Caco-2 (cell line): ENCODE data around the gene FLOT1. TPM values are rescaled to one million over a fixed set of nuclear protein-coding genes. Genes with fewer than 3 reads are reported as not detected.

Experiments
- BruUV-seq: library from RNA; stranded (reverse); fragments of 400-500 nt; replicated peaks from 2 replicates; lab custom pipeline; 2021; lab: Mats Ljungman, UMichigan
- CTCF ChIA-PET: fragments of 300-600 bp; sonication (Branson Sonifier 250); formaldehyde crosslinking; loops from one replicate; lab custom pipeline; 2022; ENCODE audit warnings: antibody characterized with exemption; lab: Charles Lee
- POLR2A ChIA-PET: fragments of 300-600 bp; sonication (Branson Sonifier 250); formaldehyde crosslinking; loops from one replicate; lab custom pipeline; 2022; ENCODE audit warnings: antibody characterized with exemption; lab: Charles Lee
- DNase-seq, 2 experiments: peaks; one replicate each; pipeline versions ENCODE4 v3.0.0 to v3.0.0-alpha.2; 2020 to 2022
- H3K27me3 ChIP-seq: replicated peaks from 2 replicates; pipeline ENCODE4 v1.6.0; 2011; ENCODE audit warnings: low read length; ENCODE audit not compliant: control insufficient read depth, insufficient read depth
- H3K36me3 ChIP-seq: 2 replicates; pipeline ENCODE4 v1.5.1; 2011; ENCODE audit warnings: low read length; ENCODE audit not compliant: control insufficient read depth, insufficient read depth
- H3K4me1 ChIP-seq: fragments of 250-450 bp; sonication (Bioruptor Pico); 2 replicates; pipeline ENCODE4 v1.5.1; 2020; ENCODE audit warnings: mild to moderate bottlenecking
- H3K4me3 ChIP-seq: 2 replicates; pipeline ENCODE4 v1.5.1; 2011; ENCODE audit warnings: low read depth, mild to moderate bottlenecking, control low read depth, low read length
- H3K9me3 ChIP-seq: fragments of 250-450 bp; sonication (Bioruptor Pico); 2 replicates; pipeline ENCODE4 v1.5.1; 2020; ENCODE audit warnings: mild to moderate bottlenecking, moderate library complexity
- H3K27ac Mint-ChIP-seq: one replicate; pipeline ENCODE4 v1.8.0; 2022; ENCODE audit warnings: mixed read lengths; ENCODE audit not compliant: unreplicated experiment
- H3K27me3 Mint-ChIP-seq: one replicate; pipeline ENCODE4 v1.8.0; 2022; ENCODE audit warnings: mixed read lengths; ENCODE audit not compliant: insufficient read depth, unreplicated experiment
- H3K36me3 Mint-ChIP-seq: one replicate; pipeline ENCODE4 v1.8.0; 2022; ENCODE audit warnings: mild to moderate bottlenecking, mixed read lengths; ENCODE audit not compliant: insufficient read depth, unreplicated experiment
- H3K4me1 Mint-ChIP-seq: one replicate; pipeline ENCODE4 v1.8.0; 2022; ENCODE audit warnings: low read depth, mixed read lengths; ENCODE audit not compliant: unreplicated experiment
- H3K4me3 Mint-ChIP-seq: one replicate; pipeline ENCODE4 v1.8.0; 2022; ENCODE audit warnings: mild to moderate bottlenecking, moderate library complexity, mixed read lengths; ENCODE audit not compliant: unreplicated experiment
- H3K9me3 Mint-ChIP-seq: one replicate; pipeline ENCODE4 v1.8.0; 2022; ENCODE audit warnings: mixed read lengths; ENCODE audit not compliant: unreplicated experiment
- intact Hi-C: fragments of 100-400 bp; cut with micrococcal nuclease; formaldehyde crosslinking; loops from one replicate; pipeline ENCODE4 v1.10.0; 2022; ENCODE audit not compliant: unreplicated experiment
- total RNA-seq: library from RNA; stranded (reverse); gene quantifications from 2 replicates; pipeline ENCODE4 v1.2.3, GENCODE V29; 2022
- TF ChIP-seq, protein P1 (sequence below), 2 experiments: fragments of 200-600 bp in 1 of 2; IDR thresholded peaks; 1 replicate in 1 of 2; 2 replicates in 1 of 2; pipeline versions ENCODE4 v1.5.1 to v1.8.0; 2011 to 2022; ENCODE audit warnings: antibody characterized with exemption in 1 of 2, control low read depth in 1 of 2, inconsistent platforms in 1 of 2, low read depth in 1 of 2, low read length in 1 of 2, mild to moderate bottlenecking in 1 of 2, moderate library complexity in 1 of 2; ENCODE audit not compliant: insufficient read depth in 1 of 2, severe bottlenecking in 1 of 2, unreplicated experiment in 1 of 2

Gene FLOT1
- total RNA-seq, 1 experiment from 2014 or later, result 113 TPM

DNA sequence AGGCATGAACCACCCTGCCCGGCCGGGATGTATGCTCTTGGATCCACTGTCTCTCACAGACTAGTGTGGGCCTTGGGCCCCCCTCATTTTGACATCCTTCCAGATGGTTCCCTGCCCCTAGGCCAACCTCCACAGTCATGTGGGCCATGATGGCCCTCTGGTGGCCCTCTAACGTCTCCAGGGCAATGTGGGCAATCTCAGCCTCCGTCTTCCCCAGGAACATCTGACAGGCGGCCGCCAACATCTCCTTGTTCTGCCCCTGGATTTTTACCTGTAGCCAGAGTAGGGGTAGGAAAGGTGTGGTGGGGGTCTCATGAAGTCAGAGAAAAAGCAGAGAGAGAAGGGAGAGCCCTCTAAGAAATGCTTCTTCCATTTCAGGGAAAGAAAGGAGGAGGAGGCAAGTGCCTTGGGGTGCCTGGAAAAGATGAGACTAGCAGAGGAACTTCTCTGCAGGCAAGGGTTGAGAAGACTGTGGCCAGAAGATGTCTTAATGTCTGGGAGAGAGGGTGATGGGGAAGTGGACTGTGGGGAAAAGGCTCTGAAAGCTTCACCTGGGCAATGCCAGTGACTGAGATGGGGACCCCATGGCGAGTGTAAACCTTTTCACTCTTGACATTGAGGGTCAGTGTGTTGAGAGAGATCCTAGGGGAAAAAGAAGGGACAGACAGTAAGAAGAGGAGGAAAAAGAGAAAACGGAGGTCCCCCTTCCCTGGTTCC, 1.3 kb downstream of the FLOT1 start:
- intact Hi-C loops, result loop anchor here (5.0 to 10.0 kb wide), 2 partner anchors 51 to 344 kb away; no protein-coding TSS in a partner anchor
- Histone ChIP-seq H3K4me1 (peaks cover 19% of the 10 kb centered on the region), H3K4me3 (peak overlapping the region; percentile 48), H3K27me3 (no peaks in the 10 kb centered on the region), H3K36me3 (peaks cover 6% of the 10 kb centered on the region), H3K9me3 (no peaks in the 10 kb centered on the region)
- peak overlapping the region; percentile 82 for H3K27ac Mint-ChIP-seq
- H3K27me3 Mint-ChIP-seq, result no peaks in the 10 kb centered on the region
- BruUV-seq, result no TSS peak
- peaks cover 73% of the 10 kb centered on the region for H3K36me3 Mint-ChIP-seq
- H3K4me1 Mint-ChIP-seq, result peaks cover 28% of the 10 kb centered on the region
- ChIA-PET POLR2A (no interaction called here), CTCF (interaction anchor here (0.9 to 1.4 kb wide), 2 partner anchors 11 to 89 kb away, joined by 3 read pairs; no protein-coding TSS in a partner anchor)
- no peaks in the 10 kb centered on the region for H3K9me3 Mint-ChIP-seq
- peak overlapping the region; percentile 90 for H3K4me3 Mint-ChIP-seq
- TF ChIP-seq, protein P1, sequence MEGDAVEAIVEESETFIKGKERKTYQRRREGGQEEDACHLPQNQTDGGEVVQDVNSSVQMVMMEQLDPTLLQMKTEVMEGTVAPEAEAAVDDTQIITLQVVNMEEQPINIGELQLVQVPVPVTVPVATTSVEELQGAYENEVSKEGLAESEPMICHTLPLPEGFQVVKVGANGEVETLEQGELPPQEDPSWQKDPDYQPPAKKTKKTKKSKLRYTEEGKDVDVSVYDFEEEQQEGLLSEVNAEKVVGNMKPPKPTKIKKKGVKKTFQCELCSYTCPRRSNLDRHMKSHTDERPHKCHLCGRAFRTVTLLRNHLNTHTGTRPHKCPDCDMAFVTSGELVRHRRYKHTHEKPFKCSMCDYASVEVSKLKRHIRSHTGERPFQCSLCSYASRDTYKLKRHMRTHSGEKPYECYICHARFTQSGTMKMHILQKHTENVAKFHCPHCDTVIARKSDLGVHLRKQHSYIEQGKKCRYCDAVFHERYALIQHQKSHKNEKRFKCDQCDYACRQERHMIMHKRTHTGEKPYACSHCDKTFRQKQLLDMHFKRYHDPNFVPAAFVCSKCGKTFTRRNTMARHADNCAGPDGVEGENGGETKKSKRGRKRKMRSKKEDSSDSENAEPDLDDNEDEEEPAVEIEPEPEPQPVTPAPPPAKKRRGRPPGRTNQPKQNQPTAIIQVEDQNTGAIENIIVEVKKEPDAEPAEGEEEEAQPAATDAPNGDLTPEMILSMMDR (IDR thresholded peaks at IDR 0.05; ENCODE audit: insufficient read depth in 1 of 2, low read depth in 1 of 2, low read length in 1 of 2, severe bottlenecking in 1 of 2, unreplicated experiment in 1 of 2), result no peak
- DNase-seq, result no peak

DNA sequence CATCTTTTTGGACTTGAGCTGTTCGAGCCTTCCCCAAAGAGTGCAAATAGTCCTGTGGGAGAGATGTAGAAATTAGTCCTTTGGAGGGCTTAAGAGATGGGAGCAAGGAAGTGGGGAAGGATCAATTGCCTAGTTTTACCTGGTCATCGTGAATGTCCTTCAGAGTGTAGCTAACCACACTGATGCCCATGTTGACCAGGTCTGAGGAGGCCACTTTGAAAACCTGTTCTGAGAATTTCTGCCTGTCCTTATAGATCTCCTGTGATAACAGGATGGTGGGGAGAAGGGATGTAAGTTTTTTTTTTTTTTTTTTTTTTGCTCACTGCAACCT, 2.0 kb downstream of the FLOT1 start:
- TF ChIP-seq, protein P1 (IDR thresholded peaks at IDR 0.05; ENCODE audit: insufficient read depth in 1 of 2, low read depth in 1 of 2, low read length in 1 of 2, severe bottlenecking in 1 of 2, unreplicated experiment in 1 of 2), result no peak
- Mint-ChIP-seq H3K27me3 (no peaks in the 10 kb centered on the region), H3K36me3 (peaks cover 78% of the 10 kb centered on the region), H3K4me1 (peaks cover 28% of the 10 kb centered on the region), H3K9me3 (no peaks in the 10 kb centered on the region), H3K27ac (no peak overlapping the region), H3K4me3 (peak overlapping the region; percentile 25)
- peaks cover 19% of the 10 kb centered on the region for H3K4me1 ChIP-seq
- POLR2A ChIA-PET, result interaction anchor here (0.6 kb wide), 1 partner anchor 10 kb away, joined by 3 read pairs; no protein-coding TSS in a partner anchor
- no peak overlapping the region for H3K4me3 ChIP-seq
- H3K27me3 ChIP-seq, result no peaks in the 10 kb centered on the region
- no peaks in the 10 kb centered on the region for H3K9me3 ChIP-seq
- DNase-seq, result no peak
- intact Hi-C loops, result loop anchor here (5.0 to 10.0 kb wide), 2 partner anchors 52 to 344 kb away; no protein-coding TSS in a partner anchor
- BruUV-seq, result no TSS peak
- CTCF ChIA-PET, result no interaction called here
- H3K36me3 ChIP-seq, result peaks cover 6% of the 10 kb centered on the region

DNA sequence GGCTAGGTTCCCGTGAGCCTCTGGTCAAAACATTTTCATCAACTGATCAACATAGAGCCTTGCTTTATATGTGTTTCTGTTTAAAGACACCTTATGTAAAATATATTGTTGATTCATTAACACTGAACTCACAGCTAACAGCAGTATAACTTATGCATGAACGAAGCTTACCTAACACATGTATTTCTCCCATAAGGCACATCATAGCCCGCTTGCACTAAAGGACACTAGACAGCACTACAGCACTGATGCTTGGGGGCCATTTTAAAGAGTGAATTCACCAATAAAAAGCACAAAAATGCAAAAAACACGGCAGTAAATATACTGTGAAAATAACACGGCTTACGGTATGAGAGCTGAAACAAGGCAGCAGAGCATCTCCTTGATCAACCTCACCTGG, 4.0 kb downstream of the FLOT1 start:
- Mint-ChIP-seq H3K27me3 (no peaks in the 10 kb centered on the region), H3K36me3 (peaks cover 87% of the 10 kb centered on the region), H3K4me1 (peaks cover 23% of the 10 kb centered on the region), H3K4me3 (no peak overlapping the region), H3K27ac (no peak overlapping the region), H3K9me3 (no peaks in the 10 kb centered on the region)
- DNase-seq, result no peak
- Histone ChIP-seq H3K9me3 (no peaks in the 10 kb centered on the region), H3K36me3 (peaks cover 6% of the 10 kb centered on the region), H3K27me3 (no peaks in the 10 kb centered on the region), H3K4me1 (peaks cover 8% of the 10 kb centered on the region), H3K4me3 (no peak overlapping the region)
- ChIA-PET CTCF (interaction anchor here (0.5 kb wide), 1 partner anchor 635 kb away, joined by 5 read pairs; no protein-coding TSS in a partner anchor), POLR2A (interaction anchor here (0.5 kb wide), 1 partner anchor 108 kb away, joined by 14 read pairs; no protein-coding TSS in a partner anchor)
- TF ChIP-seq, protein P1 (IDR thresholded peaks at IDR 0.05; ENCODE audit: insufficient read depth in 1 of 2, low read depth in 1 of 2, low read length in 1 of 2, severe bottlenecking in 1 of 2, unreplicated experiment in 1 of 2), result no peak
- no TSS peak for BruUV-seq
- intact Hi-C loops, result no loop called here
